H9 (cell line): ENCODE data around the gene TIMP1. TPM values are rescaled to one million over a fixed set of nuclear protein-coding genes. Genes with fewer than 3 reads are reported as not detected.

Experiments used
- DNase-seq: peaks from one replicate; pipeline ENCODE4 v3.0.0-alpha.2; 2017
- H2AFZ ChIP-seq: one replicate; pipeline ENCODE4 v1.6.1; 2013; ENCODE audit warnings: mild to moderate bottlenecking, low read length, control low read depth, moderate library complexity
- H2AK5ac ChIP-seq: 2 replicates; pipeline ENCODE4 v1.6.1; 2013; ENCODE audit warnings: low read length, control low read depth, mixed read lengths; ENCODE audit not compliant: insufficient read length
- H2BK120ac ChIP-seq: one replicate; pipeline ENCODE4 v1.6.1; 2013; ENCODE audit warnings: low read depth, mild to moderate bottlenecking, low read length, control low read depth, inconsistent platforms; ENCODE audit not compliant: poor library complexity, severe bottlenecking
- H2BK12ac ChIP-seq: 2 replicates; pipeline ENCODE4 v1.6.1; 2013; ENCODE audit warnings: low read length, control low read depth, mixed read lengths, low read depth; ENCODE audit not compliant: insufficient read length
- H2BK15ac ChIP-seq: 2 replicates; pipeline ENCODE4 v1.6.1; 2013; ENCODE audit warnings: low read depth, low read length, control low read depth
- H2BK20ac ChIP-seq: one replicate; pipeline ENCODE4 v1.6.1; 2013; ENCODE audit warnings: low read depth, mild to moderate bottlenecking, low read length, control low read depth, inconsistent platforms; ENCODE audit not compliant: poor library complexity, severe bottlenecking
- H2BK5ac ChIP-seq: 2 replicates; pipeline ENCODE4 v1.6.1; 2013; ENCODE audit warnings: low read length, control low read depth, mixed read lengths; ENCODE audit not compliant: insufficient read length
- H3K14ac ChIP-seq: 2 replicates; pipeline ENCODE4 v1.6.1; 2013; ENCODE audit warnings: low read length, control low read depth; ENCODE audit not compliant: insufficient read depth
- H3K18ac ChIP-seq: 2 replicates; pipeline ENCODE4 v1.6.1; 2013; ENCODE audit warnings: low read depth, mild to moderate bottlenecking, mixed read lengths, low read length, control low read depth; ENCODE audit not compliant: insufficient read length
- H3K23ac ChIP-seq: 2 replicates; pipeline ENCODE4 v1.6.1; 2013; ENCODE audit warnings: low read length, control low read depth, mixed read lengths, low read depth; ENCODE audit not compliant: insufficient read length
- H3K23me2 ChIP-seq: 2 replicates; pipeline ENCODE4 v1.6.1; 2013; ENCODE audit warnings: low read depth, mild to moderate bottlenecking, mixed read lengths, low read length, control low read depth; ENCODE audit not compliant: insufficient read length, poor library complexity, severe bottlenecking
- H3K27ac ChIP-seq: 2 replicates; pipeline ENCODE4 v1.5.1; 2013; ENCODE audit warnings: low read length, control low read depth, mixed read lengths, low read depth; ENCODE audit not compliant: insufficient read length
- H3K27me3 ChIP-seq: 2 replicates; pipeline ENCODE4 v1.6.1; 2013; ENCODE audit warnings: low read length, control low read depth, inconsistent platforms; ENCODE audit not compliant: insufficient read depth
- H3K4ac ChIP-seq: 2 replicates; pipeline ENCODE4 v1.6.1; 2013; ENCODE audit warnings: low read depth, mild to moderate bottlenecking, control low read depth, inconsistent platforms, low read length, moderate library complexity
- H3K4me1 ChIP-seq: 2 replicates; pipeline ENCODE4 v1.6.1; 2013; ENCODE audit warnings: low read length, control low read depth, inconsistent platforms; ENCODE audit not compliant: insufficient read depth
- H3K4me2 ChIP-seq: 2 replicates; pipeline ENCODE4 v1.6.1; 2013; ENCODE audit warnings: low read length, control low read depth, mixed read lengths; ENCODE audit not compliant: insufficient read length, insufficient read depth
- H3K56ac ChIP-seq: 2 replicates; pipeline ENCODE4 v1.6.1; 2013; ENCODE audit warnings: low read depth, mild to moderate bottlenecking, mixed read lengths, low read length, control low read depth; ENCODE audit not compliant: insufficient read length
- H3K79me1 ChIP-seq: 2 replicates; pipeline ENCODE4 v1.6.1; 2013; ENCODE audit warnings: low read depth, mild to moderate bottlenecking, moderate library complexity, low read length, control low read depth, inconsistent platforms; ENCODE audit not compliant: insufficient read depth, poor library complexity, severe bottlenecking
- H3K79me2 ChIP-seq: 2 replicates; pipeline ENCODE4 v1.6.1; 2013; ENCODE audit warnings: low read length, control low read depth, inconsistent platforms; ENCODE audit not compliant: insufficient read depth
- H3K9ac ChIP-seq: 2 replicates; pipeline ENCODE4 v1.6.1; 2013; ENCODE audit warnings: low read length, control low read depth, mixed read lengths; ENCODE audit not compliant: insufficient read length; ENCODE audit errors: extremely low read depth
- H3K9me3 ChIP-seq: one replicate; pipeline ENCODE4 v1.6.1; 2013; ENCODE audit warnings: low read depth, low read length, inconsistent platforms; ENCODE audit not compliant: control insufficient read depth
- H3T11ph ChIP-seq: one replicate; pipeline ENCODE4 v1.6.1; 2013; ENCODE audit warnings: mild to moderate bottlenecking, low read length, control low read depth, inconsistent platforms
- H4K20me1 ChIP-seq: one replicate; pipeline ENCODE4 v1.6.1; 2013; ENCODE audit not compliant: control insufficient read depth, insufficient read length, insufficient read depth
- H4K5ac ChIP-seq: 2 replicates; pipeline ENCODE4 v1.6.1; 2013; ENCODE audit warnings: low read depth, mild to moderate bottlenecking, mixed read lengths, low read length, control low read depth; ENCODE audit not compliant: insufficient read length
- H4K8ac ChIP-seq: replicated peaks from 2 replicates; pipeline ENCODE4 v1.6.1; 2013; ENCODE audit warnings: low read length, control low read depth, mixed read lengths, low read depth; ENCODE audit not compliant: insufficient read length
- H4K91ac ChIP-seq: 2 replicates; pipeline ENCODE4 v1.6.1; 2013; ENCODE audit warnings: low read depth, mild to moderate bottlenecking, moderate library complexity, mixed read lengths, low read length, control low read depth; ENCODE audit not compliant: insufficient read length
- H3K27ac Mint-ChIP-seq, 3 experiments: 2 replicates in 2 of 3; 3 replicates in 1 of 3; pipeline ENCODE4 v1.8.0; 2020 to 2021; ENCODE audit warnings: mixed read lengths in 3 of 3, mild to moderate bottlenecking in 1 of 3, moderate library complexity in 1 of 3
- H3K27me3 Mint-ChIP-seq: 2 replicates; pipeline ENCODE4 v1.8.0; 2021; ENCODE audit warnings: low read depth, mild to moderate bottlenecking, moderate library complexity, mixed read lengths
- H3K36me3 Mint-ChIP-seq, 3 experiments: 2 replicates in 2 of 3; 3 replicates in 1 of 3; pipeline ENCODE4 v1.8.0; 2020 to 2021; ENCODE audit warnings: low read depth in 3 of 3, mixed read lengths in 3 of 3; ENCODE audit not compliant: insufficient read depth in 1 of 3
- H3K4me1 Mint-ChIP-seq, 2 experiments: 2 replicates each; pipeline ENCODE4 v1.8.0; 2020; ENCODE audit warnings: mixed read lengths in 2 of 2
- H3K4me3 Mint-ChIP-seq, 2 experiments: 2 replicates in 1 of 2; 3 replicates in 1 of 2; pipeline ENCODE4 v1.8.0; 2020 to 2021; ENCODE audit warnings: mild to moderate bottlenecking in 2 of 2, mixed read lengths in 2 of 2, moderate library complexity in 1 of 2
- H3K9me3 Mint-ChIP-seq, 2 experiments: 2 replicates in 1 of 2; 3 replicates in 1 of 2; pipeline ENCODE4 v1.8.0; 2020; ENCODE audit warnings: mild to moderate bottlenecking in 2 of 2, mixed read lengths in 2 of 2, moderate library complexity in 1 of 2
- CTCF ChIP-seq: fragments of 200-600 bp; sonication (generic); conservative IDR thresholded peaks from 3 replicates; pipeline ENCODE4 v1.8.0; 2021; ENCODE audit warnings: antibody characterized with exemption, mild to moderate bottlenecking
- total RNA-seq: library from RNA; stranded (reverse); gene quantifications from 2 replicates; pipeline ENCODE4 v1.2.1, GENCODE V29; 2021

Gene TIMP1
- total RNA-seq, 1 experiment from 2014 or later, result 65.1 TPM

DNA sequence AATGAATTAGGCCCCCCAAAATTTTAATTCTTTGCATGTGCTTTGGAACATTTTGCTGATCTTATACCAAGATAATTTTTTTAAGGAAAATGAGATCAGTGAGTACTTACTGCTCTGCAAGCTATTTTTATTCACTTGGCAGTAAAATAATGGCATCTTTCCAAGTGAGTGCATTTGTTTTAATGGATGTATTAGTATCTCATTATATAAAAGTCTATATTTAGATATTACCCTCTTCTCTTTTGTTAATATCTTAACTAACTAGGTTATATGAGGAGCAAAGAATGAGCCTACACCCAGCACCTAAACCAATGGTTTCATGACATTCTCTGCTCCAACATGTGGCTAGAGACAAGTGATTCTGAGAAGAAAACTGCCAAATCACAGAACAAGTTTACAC is 42.4 kb upstream of the TIMP1 start:
- no peak overlapping the region for H3K9ac ChIP-seq
- no peak overlapping the region for H2AFZ ChIP-seq
- Mint-ChIP-seq H3K27ac (no peak overlapping the region), H3K36me3 (no peaks in the 10 kb centered on the region; a peak in 1 of 7 replicates), H3K27me3 (no peaks in the 10 kb centered on the region), H3K4me3 (no peak overlapping the region), H3K9me3 (peaks cover 59 to 65% of the 10 kb centered on the region in 2 experiments), H3K4me1 (peaks cover 0 to 2% of the 10 kb centered on the region in 2 experiments; a peak in 1 of 4 replicates)
- no peak overlapping the region for H3T11ph ChIP-seq
- no peak overlapping the region for H3K56ac ChIP-seq
- H3K4me2 ChIP-seq, result no peak overlapping the region
- H3K23ac ChIP-seq, result no peak overlapping the region
- H4K91ac ChIP-seq, result no peak overlapping the region
- DNase-seq, result no peak
- H3K18ac ChIP-seq, result no peak overlapping the region
- H2BK20ac ChIP-seq, result no peak overlapping the region
- no peaks in the 10 kb centered on the region for H3K23me2 ChIP-seq
- H3K79me1 ChIP-seq, result no peaks in the 10 kb centered on the region
- H4K5ac ChIP-seq, result no peak overlapping the region
- H4K8ac ChIP-seq, result no peak overlapping the region
- H2BK15ac ChIP-seq, result no peak overlapping the region
- H2AK5ac ChIP-seq, result no peak overlapping the region
- H3K4me1 ChIP-seq, result no peaks in the 10 kb centered on the region
- H3K79me2 ChIP-seq, result no peaks in the 10 kb centered on the region
- H3K4ac ChIP-seq, result no peak overlapping the region
- H2BK5ac ChIP-seq, result no peak overlapping the region
- TF ChIP-seq CTCF, result no peak
- no peak overlapping the region for H2BK120ac ChIP-seq
- H2BK12ac ChIP-seq, result no peak overlapping the region
- H4K20me1 ChIP-seq, result no peaks in the 10 kb centered on the region
- no peak overlapping the region for H3K14ac ChIP-seq
- H3K9me3 ChIP-seq, result peaks cover 4% of the 10 kb centered on the region
- no peaks in the 10 kb centered on the region for H3K27me3 ChIP-seq
- H3K27ac ChIP-seq, result no peak overlapping the region
